ENCODE results near the gene RASA2. TPM values are rescaled to one million over a fixed set of nuclear protein-coding genes. Genes with fewer than 3 reads are reported as not detected.

Gene RASA2
- total and polyA plus RNA-seq, 2 of the 4 experiments (the other 2 are of a cell fraction), result 6.1 to 14.0 TPM

- H2BK20ac ChIP-seq (ENCODE audit: low read depth, low read length), result no peak overlapping the region
- H2BK15ac ChIP-seq (ENCODE audit: low read depth, low read length), result no peak overlapping the region
- H2BK120ac ChIP-seq (ENCODE audit: low read depth, low read length), result no peak overlapping the region
- no peaks in the 10 kb centered on the region for H3K9me1 ChIP-seq (ENCODE audit: insufficient read depth, low read length)
- no peak overlapping the region for H3K4me2 ChIP-seq (ENCODE audit: low read depth, low read length)
- ATAC-seq (ENCODE audit: low read depth), result no peak
- no peaks in the 10 kb centered on the region for H4K20me1 ChIP-seq (ENCODE audit: insufficient read depth, low read length)
- POLR2A ChIA-PET (ENCODE audit: unreplicated experiment), result no interaction called here
- H4K5ac ChIP-seq (ENCODE audit: low read depth, low read length), result no peak overlapping the region
- no peak overlapping the region for H3K9ac ChIP-seq (ENCODE audit: low read depth, low read length)
- in situ Hi-C loops (cut with MboI; ENCODE audit: low sequenced_read_pairs) (no loop called here), dilution Hi-C loops (cut with HindIII; ENCODE audit: low sequenced_read_pairs, unreplicated experiment) (no loop called here), intact Hi-C loops (cut with micrococcal nuclease) (loop anchor here (10.0 kb wide), 1 partner anchor 134 kb away; the partner anchor contains the start of gene RNF7)
- no peak overlapping the region for H4K8ac ChIP-seq (ENCODE audit: low read depth in 2 of 2, low read length in 2 of 2)
- BruUV-seq (replicated peaks), result no TSS peak
- no peak overlapping the region for H3K23ac ChIP-seq (ENCODE audit: low read depth, low read length)
- no CpG with 5 or more reads among the region's 12 CpGs for WGBS, 2 experiments (ENCODE audit: extremely low coverage in 2 of 2, insufficient read length in 1 of 2)
- H3K27ac ChIP-seq (ENCODE audit: insufficient read depth, low read length), result no peak overlapping the region
- H4K91ac ChIP-seq (ENCODE audit: insufficient read depth, low read depth, low read length), result no peak overlapping the region
- no peak overlapping the region for H3K56ac ChIP-seq (ENCODE audit: extremely low read depth, insufficient read depth, low read length)
- no peaks in the 10 kb centered on the region for H3K4me1 ChIP-seq (ENCODE audit: control insufficient read depth, insufficient read depth, low read length)
- H2AK9ac ChIP-seq (replicated peaks; ENCODE audit: low read depth, low read length, poor library complexity), result no peak overlapping the region
- H2BK5ac ChIP-seq (ENCODE audit: low read depth, low read length, poor library complexity, severe bottlenecking), result no peak overlapping the region
- H3K4me3 ChIP-seq (ENCODE audit: insufficient read depth, low read depth, low read length), result no peak overlapping the region
- H2AFZ ChIP-seq (replicated peaks; ENCODE audit: low read length, poor library complexity), result no peak overlapping the region
- H3K18ac ChIP-seq (ENCODE audit: low read depth, low read length), result no peak overlapping the region
- H3K27me3 ChIP-seq (ENCODE audit: control insufficient read depth, insufficient read depth, low read length), result no peaks in the 10 kb centered on the region
- no peak overlapping the region for H2AK5ac ChIP-seq (ENCODE audit: low read depth, low read length)
- CTCF ChIA-PET, result no interaction called here
- TF ChIP-seq, protein P1, sequence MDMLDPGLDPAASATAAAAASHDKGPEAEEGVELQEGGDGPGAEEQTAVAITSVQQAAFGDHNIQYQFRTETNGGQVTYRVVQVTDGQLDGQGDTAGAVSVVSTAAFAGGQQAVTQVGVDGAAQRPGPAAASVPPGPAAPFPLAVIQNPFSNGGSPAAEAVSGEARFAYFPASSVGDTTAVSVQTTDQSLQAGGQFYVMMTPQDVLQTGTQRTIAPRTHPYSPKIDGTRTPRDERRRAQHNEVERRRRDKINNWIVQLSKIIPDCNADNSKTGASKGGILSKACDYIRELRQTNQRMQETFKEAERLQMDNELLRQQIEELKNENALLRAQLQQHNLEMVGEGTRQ (IDR thresholded peaks at IDR 0.05; ENCODE audit: low read depth, low read length), result no peak
- TF ChIP-seq CEBPB (IDR thresholded peaks at IDR 0.05; ENCODE audit: low read depth, low read length) (no peak), RFX5 (IDR thresholded peaks at IDR 0.05; ENCODE audit: low read depth, low read length) (no peak), MAFK (IDR thresholded peaks at IDR 0.05; ENCODE audit: low read depth, low read length) (no peak), FOS (IDR thresholded peaks at IDR 0.05; ENCODE audit: low read depth, low read length) (no peak)
- no peak for DNase-seq
- H3K9me3 ChIP-seq (ENCODE audit: control insufficient read depth, insufficient read depth, low read length), result no peaks in the 10 kb centered on the region
- H3K36me3 ChIP-seq (ENCODE audit: control insufficient read depth, insufficient read depth, low read length), result peaks cover 14% of the 10 kb centered on the region
- H3K14ac ChIP-seq (replicated peaks; ENCODE audit: low read depth, low read length), result no peak overlapping the region
- no peak overlapping the region for H3K4ac ChIP-seq (ENCODE audit: low read depth, low read length)
- no peaks in the 10 kb centered on the region for H3K79me1 ChIP-seq (ENCODE audit: low read depth in 1 of 2, low read length in 2 of 2)
Observed at GRCh38 chr3:141600331-141600730, 113.5 kb downstream of the RASA2 start.
